NCI-H69 (cell line): Measurements from ENCODE around the gene CYFIP2.
"Not testable (repeated sequence)": the region's sequence is repeated elsewhere in the genome, so short reads cannot be mapped to it uniquely, and the experiment has no call there.

Experiments
- DNase-seq: peaks from one replicate; lab custom pipeline; 2025; lab: John Stamatoyannopoulos, UW

Gene CYFIP2

GRCh38 chr5:157265714-157266285, at the start of gene CYFIP2:
Gene CYFIP2, plus strand, starts transcription at chr5:157266123. Its CDS starts 19,239 bp downstream, at chr5:157285362.
- DNase-seq = peak; percentile 90

GRCh38 chr5:157216391-157217142, 49.4 kb upstream of the CYFIP2 start:
- no peak for DNase-seq

- DNase-seq = peak; percentile 5
Measured at GRCh38 chr5:157217289-157218024, 48.5 kb upstream of the CYFIP2 start.

GRCh38 chr5:157219491-157220271, 46.2 kb upstream of the CYFIP2 start:
- no peak for DNase-seq

GRCh38 chr5:157221959-157222358, 44.0 kb upstream of the CYFIP2 start:
- DNase-seq = no peak

- DNase-seq = no peak
Measured at GRCh38 chr5:157222506-157223230, 43.3 kb upstream of the CYFIP2 start.

GRCh38 chr5:157225469-157226422, 40.2 kb upstream of the CYFIP2 start:
- no peak for DNase-seq

GRCh38 chr5:157230610-157231009, 35.3 kb upstream of the CYFIP2 start:
- DNase-seq = no peak

- no peak for DNase-seq
Measured at GRCh38 chr5:157232706-157233105, 33.2 kb upstream of the CYFIP2 start.

GRCh38 chr5:157233515-157233914, 32.4 kb upstream of the CYFIP2 start:
- no peak for DNase-seq

- no peak for DNase-seq
Measured at GRCh38 chr5:157236423-157236822, 29.5 kb upstream of the CYFIP2 start.

GRCh38 chr5:157241483-157241882, 24.4 kb upstream of the CYFIP2 start:
- no peak for DNase-seq

GRCh38 chr5:157244704-157245103, 21.2 kb upstream of the CYFIP2 start:
- DNase-seq = not testable (repeated sequence)

GRCh38 chr5:157245476-157245875, 20.4 kb upstream of the CYFIP2 start:
- DNase-seq = peak; percentile 78

- peak; percentile 67 for DNase-seq
Measured at GRCh38 chr5:157245886-157246285, 20.0 kb upstream of the CYFIP2 start.

GRCh38 chr5:157247267-157247666, 18.7 kb upstream of the CYFIP2 start:
- no peak for DNase-seq

- no peak for DNase-seq
Measured at GRCh38 chr5:157248821-157249470, 17.0 kb upstream of the CYFIP2 start.

- DNase-seq = no peak
Measured at GRCh38 chr5:157252711-157253465, 13.0 kb upstream of the CYFIP2 start.

- DNase-seq = peak; percentile 53
Measured at GRCh38 chr5:157253547-157253946, 12.4 kb upstream of the CYFIP2 start.
